HEK293 (cell line): ENCODE results near the gene ARL16.

ENCODE experiments used
- CTCF ChIP-seq: fragments of 450-650 bp; formaldehyde crosslinking; IDR thresholded peaks from 2 replicates; pipeline ENCODE4 v1.5.1; 2016; ENCODE audit warnings: missing biosample characterization, missing genetic modification characterization
- SP2 ChIP-seq: fragments of 450-650 bp; formaldehyde crosslinking; IDR thresholded peaks from 2 replicates; pipeline ENCODE4 v1.5.1; 2016; ENCODE audit warnings: missing biosample characterization, missing genetic modification characterization
- TRIM28 ChIP-seq: IDR thresholded peaks from 2 replicates; pipeline ENCODE4 v1.6.1; 2011; ENCODE audit warnings: low read length, control low read depth, borderline replicate concordance
- ZBTB1 ChIP-seq: fragments of 450-650 bp; formaldehyde crosslinking; IDR thresholded peaks from 2 replicates; pipeline ENCODE4 v1.5.1; 2016; ENCODE audit warnings: missing biosample characterization, missing genetic modification characterization
- ZBTB11 ChIP-seq: fragments of 450-650 bp; formaldehyde crosslinking; conservative IDR thresholded peaks from 2 replicates; pipeline ENCODE4 v1.5.1; 2016; ENCODE audit warnings: low read depth, missing biosample characterization, missing genetic modification characterization
- ZBTB21 ChIP-seq: fragments of 450-650 bp; formaldehyde crosslinking; IDR thresholded peaks from 2 replicates; pipeline ENCODE4 v1.5.1; 2017; ENCODE audit warnings: missing biosample characterization, missing genetic modification characterization
- ZNF514 ChIP-seq: fragments of 450-650 bp; formaldehyde crosslinking; IDR thresholded peaks from 2 replicates; pipeline ENCODE4 v1.5.1; 2016; ENCODE audit warnings: missing biosample characterization, missing genetic modification characterization
- ZNF843 ChIP-seq: fragments of 450-650 bp; formaldehyde crosslinking; IDR thresholded peaks from 2 replicates; pipeline ENCODE4 v1.5.1; 2016; ENCODE audit warnings: missing biosample characterization, missing genetic modification characterization

- no peak for TF ChIP-seq CTCF (tag by site-specific recombination)
- no peak for TF ChIP-seq ZNF843 (tag by site-specific recombination)
- TF ChIP-seq ZBTB21 = no peak
- no peak for TF ChIP-seq ZBTB11
- no peak for TF ChIP-seq ZBTB1 (tag by site-specific recombination)
- TF ChIP-seq TRIM28 = no peak
- TF ChIP-seq SP2 (tag by site-specific recombination) = peak; percentile 72
- TF ChIP-seq ZNF514 = no peak
Observed at GRCh38 chr17:81713556-81714411, 30.2 kb upstream of the ARL16 start.
